Measurements from ENCODE around the gene RARRES1. TPM values are rescaled to one million over a fixed set of nuclear protein-coding genes. Genes with fewer than 3 reads are reported as not detected.

Gene RARRES1
- polyA plus RNA-seq, 2 donors: 0.96 to 3.0 TPM

DNA sequence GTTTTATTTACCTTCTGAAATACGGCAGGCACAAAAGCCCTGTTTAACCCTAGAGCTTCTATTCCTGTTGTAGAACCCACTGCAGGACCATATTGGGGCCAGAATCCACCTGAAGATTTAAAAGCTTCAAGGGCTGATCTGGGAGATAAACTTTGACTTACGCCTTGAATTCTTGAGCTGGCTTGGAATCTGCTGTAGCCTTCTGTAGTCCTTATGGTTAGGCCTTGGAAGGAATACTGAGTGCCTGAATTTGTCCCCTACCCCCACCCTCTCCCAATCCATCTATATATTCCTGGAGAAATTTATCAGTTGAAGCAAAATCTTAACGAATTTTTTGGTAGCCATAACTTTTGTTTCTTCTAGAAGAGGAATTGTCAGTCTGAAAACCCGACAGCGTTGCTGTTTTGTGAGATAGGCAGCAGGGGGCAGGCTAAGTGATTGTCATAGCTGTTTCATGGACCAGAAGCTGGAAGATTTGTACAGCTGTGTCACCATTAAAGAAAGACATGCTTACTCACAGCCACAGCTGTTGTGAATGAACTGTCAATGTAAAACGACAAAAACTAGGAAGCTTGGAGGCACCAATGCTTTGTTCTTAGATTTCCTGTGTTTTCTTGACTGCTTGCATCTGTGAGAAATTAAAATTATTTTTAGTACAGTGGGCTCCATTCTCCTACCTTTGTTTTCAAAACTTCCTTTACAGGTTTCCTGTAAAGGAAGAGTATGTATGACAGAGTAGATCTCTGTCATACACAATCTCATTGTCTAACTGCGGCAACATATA, 72.6 kb downstream of the RARRES1 start:
- H3K27me3 ChIP-seq (ENCODE audit: control insufficient read depth in 1 of 2, insufficient read depth in 2 of 2, low read length in 2 of 2): no peaks in the 10 kb centered on the region

GRCh38 chr3:158658889-158659288, 73.4 kb downstream of the RARRES1 start:
- Histone ChIP-seq H3K27ac (ENCODE audit: low read depth in 2 of 2, low read length in 1 of 2) (no peak overlapping the region), H3K9me3 (ENCODE audit: control insufficient read depth in 2 of 2, insufficient read depth in 1 of 2, low read depth in 1 of 2, low read length in 1 of 2) (no peaks in the 10 kb centered on the region), H3K36me3 (ENCODE audit: control insufficient read depth in 2 of 2, insufficient read depth in 2 of 2, low read length in 1 of 2) (peaks cover 5 to 8% of the 10 kb centered on the region in 2 donors), H3K27me3 (ENCODE audit: control insufficient read depth in 1 of 2, insufficient read depth in 2 of 2, low read length in 2 of 2) (no peaks in the 10 kb centered on the region), H3K4me1 (ENCODE audit: control insufficient read depth in 2 of 2, insufficient read depth in 2 of 2, low read length in 1 of 2) (no peaks in the 10 kb centered on the region), H3K4me3 (ENCODE audit: low read depth in 1 of 2, low read length in 2 of 2) (no peak overlapping the region)
- WGBS, 2 donors: 89 to 92% methylated on average over 7 of the region's 7 CpGs

More for the DNA sequence above, 72.6 kb downstream of the RARRES1 start:
- Histone ChIP-seq H3K9me3 (ENCODE audit: control insufficient read depth in 2 of 2, insufficient read depth in 1 of 2, low read depth in 1 of 2, low read length in 1 of 2) (no peaks in the 10 kb centered on the region), H3K4me3 (ENCODE audit: low read depth in 1 of 2, low read length in 2 of 2) (no peak overlapping the region), H3K4me1 (ENCODE audit: control insufficient read depth in 2 of 2, insufficient read depth in 2 of 2, low read length in 1 of 2) (no peaks in the 10 kb centered on the region), H3K36me3 (ENCODE audit: control insufficient read depth in 2 of 2, insufficient read depth in 2 of 2, low read length in 1 of 2) (peaks cover 8 to 10% of the 10 kb centered on the region in 2 donors), H3K27ac (ENCODE audit: low read depth in 2 of 2, low read length in 1 of 2) (no peak overlapping the region)
- 51 to 54% methylated on average over 7 of the region's 7 CpGs for WGBS, 2 donors

- Histone ChIP-seq H3K36me3 (ENCODE audit: control insufficient read depth in 2 of 2, insufficient read depth in 2 of 2, low read length in 1 of 2) (peaks cover 3 to 4% of the 10 kb centered on the region in 2 donors), H3K9me3 (ENCODE audit: control insufficient read depth in 2 of 2, insufficient read depth in 1 of 2, low read depth in 1 of 2, low read length in 1 of 2) (no peaks in the 10 kb centered on the region)
- 83 to 84% methylated on average over 3 of the region's 3 CpGs for WGBS, 2 donors
These were observed 79.8 kb downstream of the RARRES1 start for GRCh38 chr3:158652463-158652862.

GRCh38 chr3:158651192-158651591, 81.1 kb downstream of the RARRES1 start:
- 95 to 96% methylated on average over 2 of the region's 2 CpGs for WGBS, 2 donors
- peaks cover 3 to 5% of the 10 kb centered on the region in 2 donors for H3K36me3 ChIP-seq (ENCODE audit: control insufficient read depth in 2 of 2, insufficient read depth in 2 of 2, low read length in 1 of 2)

More at GRCh38 chr3:158652463-158652862, 79.8 kb downstream of the RARRES1 start:
- no peak overlapping the region for H3K27ac ChIP-seq (ENCODE audit: low read depth in 2 of 2, low read length in 1 of 2)
- no peaks in the 10 kb centered on the region for H3K4me1 ChIP-seq (ENCODE audit: control insufficient read depth in 2 of 2, insufficient read depth in 2 of 2, low read length in 1 of 2)
- H3K27me3 ChIP-seq (ENCODE audit: control insufficient read depth in 1 of 2, insufficient read depth in 2 of 2, low read length in 2 of 2): no peaks in the 10 kb centered on the region
- H3K4me3 ChIP-seq (ENCODE audit: low read depth in 1 of 2, low read length in 2 of 2): no peak overlapping the region

DNA sequence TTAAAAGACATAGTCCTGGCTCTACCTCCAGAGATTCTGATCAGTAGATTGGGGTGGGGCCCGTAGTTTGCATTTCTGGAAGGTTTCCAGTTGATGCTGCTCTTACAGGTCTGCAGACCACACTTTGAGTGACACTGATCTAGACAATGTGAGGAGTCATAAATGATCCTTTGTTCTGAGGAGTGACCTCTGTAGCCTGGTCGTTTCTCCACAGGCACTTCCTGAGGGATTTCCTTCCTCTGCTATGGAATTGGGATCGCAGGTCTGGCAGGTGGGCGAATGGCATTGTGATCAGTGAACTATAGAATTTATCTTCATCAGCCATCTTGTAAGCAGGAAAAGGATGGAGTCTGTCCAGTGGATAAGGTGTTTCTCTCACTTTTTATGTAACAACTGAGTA, 82.5 kb downstream of the RARRES1 start:
- Histone ChIP-seq H3K36me3 (ENCODE audit: control insufficient read depth in 2 of 2, insufficient read depth in 2 of 2, low read length in 1 of 2) (peaks cover 2 to 3% of the 10 kb centered on the region in 2 donors), H3K4me1 (ENCODE audit: control insufficient read depth in 2 of 2, insufficient read depth in 2 of 2, low read length in 1 of 2) (no peaks in the 10 kb centered on the region), H3K27ac (ENCODE audit: low read depth in 2 of 2, low read length in 1 of 2) (no peak overlapping the region), H3K9me3 (ENCODE audit: control insufficient read depth in 2 of 2, insufficient read depth in 1 of 2, low read depth in 1 of 2, low read length in 1 of 2) (no peaks in the 10 kb centered on the region), H3K4me3 (ENCODE audit: low read depth in 1 of 2, low read length in 2 of 2) (no peak overlapping the region), H3K27me3 (ENCODE audit: control insufficient read depth in 1 of 2, insufficient read depth in 2 of 2, low read length in 2 of 2) (no peaks in the 10 kb centered on the region)
- WGBS, 2 donors: 72 to 73% methylated on average over 4 of the region's 4 CpGs

More at GRCh38 chr3:158651192-158651591, 81.1 kb downstream of the RARRES1 start:
- no peaks in the 10 kb centered on the region for H3K9me3 ChIP-seq (ENCODE audit: control insufficient read depth in 2 of 2, insufficient read depth in 1 of 2, low read depth in 1 of 2, low read length in 1 of 2)
- no peak overlapping the region for H3K4me3 ChIP-seq (ENCODE audit: low read depth in 1 of 2, low read length in 2 of 2)
- H3K4me1 ChIP-seq (ENCODE audit: control insufficient read depth in 2 of 2, insufficient read depth in 2 of 2, low read length in 1 of 2): no peaks in the 10 kb centered on the region
- H3K27me3 ChIP-seq (ENCODE audit: control insufficient read depth in 1 of 2, insufficient read depth in 2 of 2, low read length in 2 of 2): no peaks in the 10 kb centered on the region
- H3K27ac ChIP-seq (ENCODE audit: low read depth in 2 of 2, low read length in 1 of 2): no peak overlapping the region

Other genes starting within 250 kb of the RARRES1 start
- gene MLF1, start 161.3 kb downstream of the RARRES1 start, polyA plus RNA-seq: 1 to 10 TPM; 2.1 to 2.4 TPM
- gene GFM1, start 87.9 kb downstream of the RARRES1 start, polyA plus RNA-seq: 10 to 100 TPM in 1 of 2 donors, 1 to 10 TPM in 1; 7.5 to 16.9 TPM
- 10 to 100 TPM in 1 of 2 donors, 1 to 10 TPM in 1; 7.0 to 10.5 TPM for gene LXN, start 59.8 kb downstream of the RARRES1 start, polyA plus RNA-seq
- gene MFSD1, start 69.6 kb upstream of the RARRES1 start, polyA plus RNA-seq: 10 to 100 TPM; 41.1 to 53.6 TPM